IgD-negative memory B cell (primary cell): ENCODE results near the gene C1orf159. TPM values are rescaled to one million over a fixed set of nuclear protein-coding genes. Genes with fewer than 3 reads are reported as not detected.
"Not testable (repeated sequence)": the region's sequence is repeated elsewhere in the genome, so short reads cannot be mapped to it uniquely, and the experiment has no call there.

Experiments
- H3K27ac Mint-ChIP-seq, 3 donors: one replicate each; pipeline ENCODE4 v1.8.0; 2020 to 2022; ENCODE audit warnings: mild to moderate bottlenecking in 3 of 3, mixed read lengths in 3 of 3, moderate library complexity in 1 of 3
- H3K27me3 Mint-ChIP-seq: one replicate; pipeline ENCODE4 v1.8.0; 2021; ENCODE audit warnings: mixed read lengths
- H3K36me3 Mint-ChIP-seq: one replicate; pipeline ENCODE4 v1.8.0; 2020; ENCODE audit warnings: mild to moderate bottlenecking, mixed read lengths
- H3K4me1 Mint-ChIP-seq, 3 donors: one replicate each; pipeline ENCODE4 v1.8.0; 2020 to 2022; ENCODE audit warnings: mixed read lengths in 3 of 3, mild to moderate bottlenecking in 1 of 3
- H3K4me3 Mint-ChIP-seq, 4 donors: one replicate each; pipeline ENCODE4 v1.8.0; 2020 to 2022; ENCODE audit warnings: mild to moderate bottlenecking in 4 of 4, mixed read lengths in 4 of 4, moderate library complexity in 3 of 4
- H3K9me3 Mint-ChIP-seq, 3 donors: one replicate each; pipeline ENCODE4 v1.8.0; 2020 to 2021; ENCODE audit warnings: mixed read lengths in 3 of 3, mild to moderate bottlenecking in 1 of 3
- polyA plus RNA-seq: library from polyadenylated mRNA; unstranded; fragments of 300-500 nt; fragmentation: Illumina TruSeq; gene quantifications from one replicate; pipeline ENCODE4 v1.2.3, GENCODE V29; 2021

C1orf159 gene
- polyA plus RNA-seq, 1 donor from 2014 or later, result 7.9 TPM

- Mint-ChIP-seq H3K36me3 (peaks cover 9% of the 10 kb centered on the region), H3K4me3 (no peak overlapping the region), H3K27me3 (no peaks in the 10 kb centered on the region), H3K4me1 (peaks cover 0 to 8% (median 6%) of the 10 kb centered on the region in 3 donors), H3K27ac (no peak overlapping the region), H3K9me3 (peaks cover 3 to 9% (median 4%) of the 10 kb centered on the region in 3 donors)
Observed at GRCh38 chr1:1110561-1110971, 5.3 kb downstream of the C1orf159 start.

GRCh38 chr1:1109743-1110142, 6.1 kb downstream of the C1orf159 start:
- peaks cover 9% of the 10 kb centered on the region for H3K36me3 Mint-ChIP-seq
- H3K4me1 Mint-ChIP-seq, result peaks cover 0 to 3% (median 2%) of the 10 kb centered on the region in 3 donors
- no peaks in the 10 kb centered on the region for H3K27me3 Mint-ChIP-seq
- no peak overlapping the region for H3K27ac Mint-ChIP-seq
- peaks cover 3 to 9% (median 4%) of the 10 kb centered on the region in 3 donors for H3K9me3 Mint-ChIP-seq
- H3K4me3 Mint-ChIP-seq, result no peak overlapping the region

DNA sequence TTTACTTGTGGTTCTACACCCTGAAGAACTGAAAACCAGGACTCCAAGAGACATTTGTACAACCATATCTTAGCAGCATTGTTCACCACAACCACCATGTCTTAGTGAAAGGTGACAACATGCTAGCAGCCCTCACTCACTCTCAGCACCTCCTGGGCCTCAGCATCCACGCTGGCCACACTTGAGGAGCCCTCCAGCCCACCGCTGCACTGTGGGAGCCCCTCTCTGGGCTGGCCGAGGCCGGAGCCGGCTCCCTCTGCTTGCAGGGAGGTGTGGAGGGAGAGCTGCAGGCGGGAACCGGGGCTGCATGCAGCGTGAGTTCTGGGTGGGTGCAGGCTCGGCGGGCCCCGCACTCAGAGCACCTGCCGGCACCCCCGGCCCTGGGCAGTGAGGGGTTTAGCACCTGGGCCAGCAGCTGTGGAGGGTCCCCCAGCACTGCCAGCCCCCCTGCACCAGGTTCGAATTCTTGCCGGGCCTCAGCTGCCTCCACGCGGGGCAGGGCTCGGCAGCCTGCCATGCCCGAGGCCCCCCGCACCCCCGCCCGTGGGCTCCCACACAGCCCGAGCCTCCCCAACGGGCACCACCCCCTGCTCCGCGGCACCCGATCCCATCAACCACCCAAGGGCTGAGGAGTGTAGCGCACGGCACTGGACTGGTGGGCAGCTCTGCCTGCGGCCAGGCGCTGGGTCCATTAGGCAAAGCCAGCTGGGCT, 9.2 kb downstream of the C1orf159 start:
- H3K9me3 Mint-ChIP-seq, result no peaks in the 10 kb centered on the region
- H3K36me3 Mint-ChIP-seq, result peaks cover 7% of the 10 kb centered on the region
- no peak overlapping the region for H3K4me3 Mint-ChIP-seq
- H3K27me3 Mint-ChIP-seq, result no peaks in the 10 kb centered on the region
- peaks cover 0 to 5% (median 0%) of the 10 kb centered on the region in 3 donors for H3K4me1 Mint-ChIP-seq
- H3K27ac Mint-ChIP-seq, result no peak overlapping the region

GRCh38 chr1:1104152-1104551, 11.7 kb downstream of the C1orf159 start:
- not testable (repeated sequence) for H3K27me3 Mint-ChIP-seq, H3K9me3 Mint-ChIP-seq, H3K36me3 Mint-ChIP-seq, H3K4me1 Mint-ChIP-seq, H3K27ac Mint-ChIP-seq
- peak overlapping the region in 1 of 4 donors; percentile 12 for H3K4me3 Mint-ChIP-seq

DNA sequence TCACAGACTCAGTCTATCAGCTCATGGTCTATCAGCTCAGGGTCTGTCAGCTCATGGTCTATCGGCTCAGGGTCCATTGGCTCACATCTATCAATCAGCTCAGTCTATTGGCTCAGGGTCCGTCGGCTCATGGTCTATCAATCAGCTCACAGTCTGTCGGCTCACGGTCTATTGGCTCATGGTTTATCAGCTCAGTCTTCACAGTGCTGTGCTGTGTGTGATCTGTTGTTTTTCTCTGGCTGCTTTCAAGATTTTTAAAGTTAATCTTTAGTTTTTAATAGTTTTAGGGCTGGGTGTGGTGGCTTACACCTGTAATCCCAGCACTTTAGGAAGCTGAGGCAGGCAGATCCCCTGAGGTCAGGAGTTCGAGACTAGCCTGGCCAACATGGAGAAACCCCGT, 14.4 kb downstream of the C1orf159 start:
- Mint-ChIP-seq H3K27me3 (no peaks in the 10 kb centered on the region), H3K9me3 (peaks cover 0 to 4% (median 3%) of the 10 kb centered on the region in 3 donors), H3K36me3 (peaks cover 6% of the 10 kb centered on the region), H3K4me1 (peaks cover 0 to 7% (median 5%) of the 10 kb centered on the region in 3 donors), H3K4me3 (no peak overlapping the region), H3K27ac (no peak overlapping the region)

DNA sequence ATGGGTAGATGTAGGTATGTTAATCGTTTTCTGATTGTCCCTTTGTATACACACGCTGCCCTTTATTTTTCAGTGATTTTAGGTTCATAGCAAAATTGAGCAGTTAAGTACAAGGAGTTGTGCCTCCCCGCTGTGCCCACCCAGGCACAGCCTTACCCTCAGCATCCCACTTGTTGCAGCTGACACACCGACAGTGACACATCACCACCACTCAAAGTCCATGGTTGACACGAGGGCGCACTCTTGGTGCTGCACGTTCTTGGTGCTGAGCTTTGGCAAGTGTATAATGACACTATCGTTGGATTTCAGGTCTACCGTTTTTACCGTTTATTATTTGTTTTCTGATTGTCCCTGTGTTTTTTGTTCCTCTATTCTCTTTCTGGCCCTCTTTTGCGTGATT, 15.6 kb downstream of the C1orf159 start:
- Mint-ChIP-seq H3K27me3 (no peaks in the 10 kb centered on the region), H3K27ac (no peak overlapping the region), H3K4me1 (peaks cover 0 to 7% (median 5%) of the 10 kb centered on the region in 3 donors), H3K9me3 (peaks cover 0 to 4% (median 3%) of the 10 kb centered on the region in 3 donors), H3K36me3 (peaks cover 6% of the 10 kb centered on the region), H3K4me3 (no peak overlapping the region)

GRCh38 chr1:1099506-1100183, 16.2 kb downstream of the C1orf159 start:
- no peak overlapping the region for H3K27ac Mint-ChIP-seq

DNA sequence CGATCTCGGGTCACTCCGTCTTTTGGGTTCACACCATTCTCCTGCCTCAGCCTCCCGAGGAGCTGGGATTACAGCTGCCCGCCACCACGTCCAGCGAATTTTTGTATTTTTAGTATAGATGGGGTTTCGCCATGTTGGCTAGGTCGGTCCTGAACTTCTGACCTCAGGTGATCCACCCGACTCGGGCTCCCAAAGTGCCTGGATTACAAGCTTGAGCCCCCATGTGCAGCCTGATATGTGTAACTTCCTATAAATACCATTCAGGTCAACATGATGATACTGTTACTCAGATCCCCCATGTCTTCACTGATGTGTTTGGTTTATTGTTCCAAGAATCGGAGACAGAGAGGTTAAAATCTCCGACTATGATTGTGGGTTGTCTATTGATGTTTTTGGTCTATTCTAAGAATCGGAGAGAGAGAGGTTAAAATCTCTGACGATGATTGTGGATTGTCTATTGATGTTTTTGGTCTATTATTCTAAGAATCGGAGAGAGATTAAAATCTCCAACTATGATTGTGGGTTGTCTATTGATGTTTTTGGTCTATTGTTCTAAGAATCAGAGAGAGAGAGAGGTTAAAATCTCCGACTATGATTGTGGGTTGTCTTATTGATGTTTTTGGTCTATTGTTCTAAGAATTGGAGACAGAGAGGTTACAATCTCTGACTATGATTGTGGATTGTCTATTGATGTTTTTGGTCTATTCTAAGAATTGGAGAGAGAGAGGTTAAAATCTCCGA, 17.0 kb downstream of the C1orf159 start:
- Mint-ChIP-seq H3K36me3 (peaks cover 6% of the 10 kb centered on the region), H3K4me3 (no peak overlapping the region), H3K27me3 (no peaks in the 10 kb centered on the region), H3K4me1 (peaks cover 0 to 5% (median 5%) of the 10 kb centered on the region in 3 donors), H3K9me3 (peaks cover 0 to 4% (median 3%) of the 10 kb centered on the region in 3 donors), H3K27ac (no peak overlapping the region)

More at GRCh38 chr1:1099506-1100183, 16.2 kb downstream of the C1orf159 start:
- Mint-ChIP-seq H3K9me3 (peaks cover 0 to 4% (median 3%) of the 10 kb centered on the region in 3 donors), H3K27me3 (no peaks in the 10 kb centered on the region), H3K4me3 (no peak overlapping the region), H3K4me1 (peaks cover 0 to 7% (median 5%) of the 10 kb centered on the region in 3 donors), H3K36me3 (peaks cover 6% of the 10 kb centered on the region)

- H3K4me1 Mint-ChIP-seq, result peaks cover 2 to 13% (median 10%) of the 10 kb centered on the region in 3 donors
- not testable (repeated sequence) for H3K4me3 Mint-ChIP-seq, H3K27ac Mint-ChIP-seq, H3K9me3 Mint-ChIP-seq, H3K27me3 Mint-ChIP-seq, H3K36me3 Mint-ChIP-seq
Observed at GRCh38 chr1:1096136-1096535, 19.8 kb downstream of the C1orf159 start.

DNA sequence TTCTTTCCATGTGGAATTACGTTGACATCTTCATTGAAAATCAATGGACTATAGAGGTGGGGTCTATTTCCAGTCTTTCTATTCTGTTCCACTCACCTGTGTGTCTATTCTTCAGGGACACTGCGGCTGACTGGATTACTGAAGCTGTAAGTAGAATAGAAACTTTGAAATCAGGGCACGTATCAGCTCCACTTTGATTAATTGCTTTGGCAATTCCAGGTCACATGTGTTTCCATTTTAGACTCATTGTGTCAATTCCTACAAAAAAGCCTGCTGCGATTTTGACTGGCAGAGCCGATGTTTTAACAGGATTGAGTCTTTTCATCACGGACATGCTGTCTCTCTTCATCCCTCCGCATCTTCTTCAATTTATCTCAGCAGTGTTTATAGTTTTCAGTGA, 20.9 kb downstream of the C1orf159 start:
- H3K27me3 Mint-ChIP-seq, result no peaks in the 10 kb centered on the region

DNA sequence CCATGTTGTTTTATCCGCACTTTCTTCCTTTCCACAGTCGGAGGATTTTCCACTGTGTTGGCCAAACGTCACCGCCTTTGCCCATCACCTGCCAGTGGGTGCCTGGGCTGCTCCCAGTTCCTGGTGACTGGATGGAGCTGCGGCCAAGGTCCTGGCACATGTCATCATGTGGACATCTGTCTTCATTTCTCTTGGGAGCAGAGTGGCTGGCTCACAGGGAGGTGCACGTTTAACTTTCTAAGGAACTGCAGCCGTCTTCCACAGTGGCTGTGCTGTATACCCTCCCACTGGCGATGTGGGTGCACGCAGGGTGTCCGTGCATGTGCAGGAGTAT, 22.3 kb downstream of the C1orf159 start:
- Mint-ChIP-seq H3K27me3 (no peaks in the 10 kb centered on the region), H3K4me3 (peak overlapping the region in 2 of 4 donors; percentile 39 to 70), H3K27ac (peak overlapping the region in 1 of 3 donors; percentile 46), H3K4me1 (peaks cover 2 to 13% (median 5%) of the 10 kb centered on the region in 3 donors), H3K36me3 (no peaks in the 10 kb centered on the region), H3K9me3 (no peaks in the 10 kb centered on the region)

More for the DNA sequence above, 20.9 kb downstream of the C1orf159 start:
- Mint-ChIP-seq H3K4me3 (no peak overlapping the region), H3K27ac (no peak overlapping the region), H3K4me1 (peaks cover 2 to 13% (median 10%) of the 10 kb centered on the region in 3 donors), H3K36me3 (no peaks in the 10 kb centered on the region), H3K9me3 (peaks cover 0 to 2% (median 0%) of the 10 kb centered on the region in 3 donors)

DNA sequence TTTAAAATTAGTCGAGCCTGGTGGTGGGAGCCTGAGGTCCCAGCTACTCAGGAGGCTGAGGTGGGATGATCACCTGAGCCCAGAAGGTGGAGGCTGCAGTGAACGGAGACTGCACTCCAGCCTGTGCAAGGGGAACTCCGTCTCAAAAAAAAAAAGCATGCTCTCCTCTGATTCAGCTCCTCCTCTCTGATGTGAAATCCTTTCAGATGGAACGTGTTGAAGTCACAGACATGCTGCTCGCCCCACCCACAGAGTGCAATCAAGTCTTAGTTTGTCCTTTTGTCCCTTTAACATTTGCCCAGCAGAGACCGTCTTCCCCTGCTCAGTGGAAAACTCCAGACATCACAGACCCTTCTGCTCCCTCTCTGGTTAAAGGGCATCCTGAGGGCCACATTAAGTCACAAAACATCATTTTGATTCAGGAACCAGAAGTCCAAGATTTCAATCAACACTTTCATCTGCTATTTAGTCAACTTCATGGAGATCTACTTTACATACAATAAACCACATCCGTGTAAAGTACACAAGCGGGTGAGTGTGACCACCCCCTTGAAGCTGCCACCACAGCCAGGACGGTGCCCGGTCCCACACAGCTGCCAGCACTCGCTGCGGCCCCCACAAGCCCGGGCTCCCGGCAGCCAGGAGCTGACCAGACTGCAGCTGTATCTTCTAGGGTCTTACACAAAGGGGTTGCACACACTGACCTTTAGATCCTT, 22.8 kb downstream of the C1orf159 start:
- Mint-ChIP-seq H3K4me1 (peaks cover 2 to 13% (median 5%) of the 10 kb centered on the region in 3 donors), H3K9me3 (no peaks in the 10 kb centered on the region), H3K27me3 (no peaks in the 10 kb centered on the region), H3K27ac (peak overlapping the region; percentile 4 to 97 (median 46)), H3K4me3 (peak overlapping the region; percentile 39 to 70 (median 64)), H3K36me3 (no peaks in the 10 kb centered on the region)

GRCh38 chr1:1092149-1092855, 23.6 kb downstream of the C1orf159 start:
- Mint-ChIP-seq H3K4me1 (peaks cover 2 to 11% (median 5%) of the 10 kb centered on the region in 3 donors), H3K4me3 (peak overlapping the region in 1 of 4 donors; percentile 61), H3K36me3 (no peaks in the 10 kb centered on the region), H3K27me3 (no peaks in the 10 kb centered on the region), H3K27ac (peak overlapping the region in 2 of 3 donors; percentile 46 to 97), H3K9me3 (no peaks in the 10 kb centered on the region)
